ENCODE data around the gene AKNA.

The AKNA gene

GRCh38 chr9:114351932-114352331, 35.9 kb downstream of the AKNA start:
- Histone ChIP-seq H3K9ac (ENCODE audit: low read length) (no peak overlapping the region), H3K4me3 (ENCODE audit: low read depth, low read length, poor library complexity, severe bottlenecking) (no peak overlapping the region), H3K9me2 (ENCODE audit: low read depth, low read length) (no peaks in the 10 kb centered on the region), H3K79me2 (ENCODE audit: insufficient read depth, low read length) (no peaks in the 10 kb centered on the region), H3F3A (ENCODE audit: insufficient read depth, low read length) (no peaks in the 10 kb centered on the region), H3K4me2 (ENCODE audit: low read length) (no peak overlapping the region), H2AFZ (ENCODE audit: low read length) (no peak overlapping the region), H4K20me1 (ENCODE audit: insufficient read depth, low read length) (no peaks in the 10 kb centered on the region), H3K9me3 (ENCODE audit: low read length) (no peaks in the 10 kb centered on the region), H3K27me3 (ENCODE audit: insufficient read depth, low read length) (no peaks in the 10 kb centered on the region), H3K27ac (ENCODE audit: low read depth, low read length, poor library complexity, severe bottlenecking) (no peak overlapping the region), H3K36me3 (ENCODE audit: insufficient read depth, low read length) (peaks cover 89% of the 10 kb centered on the region), H3K4me1 (ENCODE audit: insufficient read depth, low read length, severe bottlenecking) (peaks cover 19% of the 10 kb centered on the region)
- TF ChIP-seq EZH2 (IDR thresholded peaks at IDR 0.05; ENCODE audit: borderline replicate concordance, low read length) (no peak), CTCF (IDR thresholded peaks at IDR 0.05; ENCODE audit: low read length) (no peak)

- H3K27me3 ChIP-seq (ENCODE audit: insufficient read depth, low read length), result no peaks in the 10 kb centered on the region
- no peaks in the 10 kb centered on the region for H4K20me1 ChIP-seq (ENCODE audit: insufficient read depth, low read length)
- H3K27ac ChIP-seq (ENCODE audit: low read depth, low read length, poor library complexity, severe bottlenecking), result peak overlapping the region; percentile 30
- H3K4me1 ChIP-seq (ENCODE audit: insufficient read depth, low read length, severe bottlenecking), result peaks cover 19% of the 10 kb centered on the region
- no peaks in the 10 kb centered on the region for H3K9me3 ChIP-seq (ENCODE audit: low read length)
- H2AFZ ChIP-seq (ENCODE audit: low read length), result no peak overlapping the region
- H3K9me2 ChIP-seq (ENCODE audit: low read depth, low read length), result no peaks in the 10 kb centered on the region
- H3K4me3 ChIP-seq (ENCODE audit: low read depth, low read length, poor library complexity, severe bottlenecking), result no peak overlapping the region
- no peaks in the 10 kb centered on the region for H3K79me2 ChIP-seq (ENCODE audit: insufficient read depth, low read length)
- TF ChIP-seq EZH2 (IDR thresholded peaks at IDR 0.05; ENCODE audit: borderline replicate concordance, low read length) (no peak), CTCF (IDR thresholded peaks at IDR 0.05; ENCODE audit: low read length) (no peak)
- H3K36me3 ChIP-seq (ENCODE audit: insufficient read depth, low read length), result peaks cover 89% of the 10 kb centered on the region
- no peaks in the 10 kb centered on the region for H3F3A ChIP-seq (ENCODE audit: insufficient read depth, low read length)
- no peak overlapping the region for H3K4me2 ChIP-seq (ENCODE audit: low read length)
- no peak overlapping the region for H3K9ac ChIP-seq (ENCODE audit: low read length)
These were observed 37.0 kb downstream of the AKNA start for GRCh38 chr9:114350636-114351401.

GRCh38 chr9:114349713-114350480, 37.9 kb downstream of the AKNA start:
- Histone ChIP-seq H3K9ac (ENCODE audit: low read length) (peak overlapping the region; percentile 19; the same call in 1 of the 2 replicates), H2AFZ (ENCODE audit: low read length) (no peak overlapping the region), H3K4me2 (ENCODE audit: low read length) (no peak overlapping the region; the same call in 1 of the 2 replicates), H3K79me2 (ENCODE audit: insufficient read depth, low read length) (no peaks in the 10 kb centered on the region), H3F3A (ENCODE audit: insufficient read depth, low read length) (no peaks in the 10 kb centered on the region), H3K4me1 (ENCODE audit: insufficient read depth, low read length, severe bottlenecking) (peaks cover 19% of the 10 kb centered on the region), H3K9me3 (ENCODE audit: low read length) (no peaks in the 10 kb centered on the region), H3K36me3 (ENCODE audit: insufficient read depth, low read length) (peaks cover 87% of the 10 kb centered on the region), H3K27ac (ENCODE audit: low read depth, low read length, poor library complexity, severe bottlenecking) (peak overlapping the region; percentile 46), H3K9me2 (ENCODE audit: low read depth, low read length) (no peaks in the 10 kb centered on the region), H3K27me3 (ENCODE audit: insufficient read depth, low read length) (no peaks in the 10 kb centered on the region), H4K20me1 (ENCODE audit: insufficient read depth, low read length) (no peaks in the 10 kb centered on the region), H3K4me3 (ENCODE audit: low read depth, low read length, poor library complexity, severe bottlenecking) (no peak overlapping the region)
- TF ChIP-seq EZH2 (IDR thresholded peaks at IDR 0.05; ENCODE audit: borderline replicate concordance, low read length) (no peak), CTCF (IDR thresholded peaks at IDR 0.05; ENCODE audit: low read length) (no peak)

Measured in OCI-LY1 (cell line).